ENCODE measurements around the gene BTAF1. TPM values are rescaled to one million over a fixed set of nuclear protein-coding genes. Genes with fewer than 3 reads are reported as not detected.

The BTAF1 gene
- total RNA-seq (ENCODE audit: unreplicated experiment): 30.0 TPM
- long read RNA-seq, partial matches to known transcripts: 2 of 5 reads
- long read RNA-seq, other reads (novel, unspliced or antisense): 3 of 5 reads

DNA sequence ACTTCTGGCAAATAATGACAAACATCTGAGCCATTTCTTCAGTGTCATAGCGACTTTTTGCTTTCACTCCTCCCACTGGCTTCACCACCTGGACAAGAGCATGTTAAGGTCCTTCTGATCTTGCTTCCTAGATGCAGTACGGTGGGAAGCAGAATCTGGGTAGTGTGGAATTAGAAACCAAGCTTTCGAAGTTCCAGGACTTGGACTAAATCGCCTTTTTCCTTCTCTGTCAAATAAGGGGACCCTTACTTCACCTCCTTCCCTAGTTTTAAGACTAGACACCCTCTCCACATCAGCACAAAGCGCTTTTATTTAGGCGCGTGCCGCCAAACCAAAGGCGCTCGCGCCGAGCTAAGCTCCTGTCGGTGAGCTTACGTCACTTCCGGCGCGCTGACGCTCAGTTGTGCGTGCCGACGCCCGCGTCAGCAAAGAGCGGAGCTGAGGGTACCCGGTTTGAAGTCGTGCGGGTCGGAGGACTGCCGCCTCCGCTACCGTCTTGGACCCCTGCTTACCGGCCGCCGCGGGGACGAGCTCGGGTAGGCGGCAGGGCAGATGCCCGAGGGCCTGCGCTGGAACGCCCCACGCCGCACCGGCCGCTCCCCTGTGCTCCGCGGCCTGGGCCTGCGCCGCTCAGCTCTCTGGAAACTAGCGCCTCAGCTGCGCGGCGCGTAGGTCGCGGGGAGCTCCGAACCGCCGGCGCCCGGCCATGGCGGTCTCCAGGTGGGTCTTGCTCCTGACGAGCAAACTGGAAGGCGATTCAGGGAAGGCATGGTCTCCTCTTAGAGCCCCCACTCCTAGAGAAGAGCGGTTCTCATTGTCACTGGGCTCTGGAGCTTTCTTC lies at the start of gene BTAF1:
BTAF1 (plus strand) TSS at position 400 of the 841 bp plus-strand sequence; CDS start at position 707, 307 bp downstream.
- no peaks in the 10 kb centered on the region for H3K9me3 Mint-ChIP-seq (ENCODE audit: unreplicated experiment)
- TF ChIP-seq, protein P1, sequence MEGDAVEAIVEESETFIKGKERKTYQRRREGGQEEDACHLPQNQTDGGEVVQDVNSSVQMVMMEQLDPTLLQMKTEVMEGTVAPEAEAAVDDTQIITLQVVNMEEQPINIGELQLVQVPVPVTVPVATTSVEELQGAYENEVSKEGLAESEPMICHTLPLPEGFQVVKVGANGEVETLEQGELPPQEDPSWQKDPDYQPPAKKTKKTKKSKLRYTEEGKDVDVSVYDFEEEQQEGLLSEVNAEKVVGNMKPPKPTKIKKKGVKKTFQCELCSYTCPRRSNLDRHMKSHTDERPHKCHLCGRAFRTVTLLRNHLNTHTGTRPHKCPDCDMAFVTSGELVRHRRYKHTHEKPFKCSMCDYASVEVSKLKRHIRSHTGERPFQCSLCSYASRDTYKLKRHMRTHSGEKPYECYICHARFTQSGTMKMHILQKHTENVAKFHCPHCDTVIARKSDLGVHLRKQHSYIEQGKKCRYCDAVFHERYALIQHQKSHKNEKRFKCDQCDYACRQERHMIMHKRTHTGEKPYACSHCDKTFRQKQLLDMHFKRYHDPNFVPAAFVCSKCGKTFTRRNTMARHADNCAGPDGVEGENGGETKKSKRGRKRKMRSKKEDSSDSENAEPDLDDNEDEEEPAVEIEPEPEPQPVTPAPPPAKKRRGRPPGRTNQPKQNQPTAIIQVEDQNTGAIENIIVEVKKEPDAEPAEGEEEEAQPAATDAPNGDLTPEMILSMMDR (IDR thresholded peaks at IDR 0.05; ENCODE audit: unreplicated experiment): no peak
- peaks cover 4% of the 10 kb centered on the region for H3K36me3 Mint-ChIP-seq (ENCODE audit: low read depth, unreplicated experiment)
- H3K27me3 Mint-ChIP-seq (ENCODE audit: unreplicated experiment): peaks cover 4% of the 10 kb centered on the region
- H3K27ac Mint-ChIP-seq (ENCODE audit: unreplicated experiment): peak within 1 kb of the TSS; percentile 92
- H3K4me1 Mint-ChIP-seq (ENCODE audit: unreplicated experiment): peaks cover 21% of the 10 kb centered on the region
- H3K4me3 Mint-ChIP-seq (ENCODE audit: unreplicated experiment): peak within 1 kb of the TSS; percentile 96
- peak; percentile 76 for DNase-seq (ENCODE audit: low spot score)

DNA sequence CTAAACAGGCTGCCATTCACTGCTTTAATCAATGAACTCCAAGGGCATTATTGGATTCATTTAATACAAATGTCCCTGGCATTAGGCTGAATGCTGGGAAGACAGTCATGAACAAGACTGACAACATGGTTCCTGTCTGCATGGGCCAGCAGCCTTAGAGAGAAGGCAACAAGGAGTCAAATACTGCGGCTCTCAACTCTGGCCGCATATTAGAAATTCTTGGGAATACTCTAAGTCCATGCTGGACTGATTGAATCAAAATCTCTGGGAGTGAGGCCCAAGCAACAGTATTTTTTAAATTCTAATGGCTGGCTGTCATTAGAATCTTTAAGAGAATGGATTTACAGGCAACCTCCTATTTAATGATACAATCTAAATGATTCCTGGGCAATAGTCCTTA lies 48.4 kb upstream of the BTAF1 start:
- Mint-ChIP-seq H3K36me3 (ENCODE audit: low read depth, unreplicated experiment) (no peaks in the 10 kb centered on the region), H3K27ac (ENCODE audit: unreplicated experiment) (no peak overlapping the region), H3K9me3 (ENCODE audit: unreplicated experiment) (no peaks in the 10 kb centered on the region), H3K27me3 (ENCODE audit: unreplicated experiment) (peaks cover 1% of the 10 kb centered on the region), H3K4me1 (ENCODE audit: unreplicated experiment) (peaks cover 3% of the 10 kb centered on the region), H3K4me3 (ENCODE audit: unreplicated experiment) (no peak overlapping the region)
- TF ChIP-seq, protein P1 (IDR thresholded peaks at IDR 0.05; ENCODE audit: unreplicated experiment): no peak
- no peak for DNase-seq (ENCODE audit: low spot score)

GRCh38 chr10:91875779-91876178 lies 47.8 kb upstream of the BTAF1 start:
- peaks cover 5% of the 10 kb centered on the region for H3K4me1 Mint-ChIP-seq (ENCODE audit: unreplicated experiment)
- DNase-seq (ENCODE audit: low spot score): no peak
- H3K27ac Mint-ChIP-seq (ENCODE audit: unreplicated experiment): no peak overlapping the region
- peaks cover 1% of the 10 kb centered on the region for H3K27me3 Mint-ChIP-seq (ENCODE audit: unreplicated experiment)
- H3K9me3 Mint-ChIP-seq (ENCODE audit: unreplicated experiment): no peaks in the 10 kb centered on the region
- no peak overlapping the region for H3K4me3 Mint-ChIP-seq (ENCODE audit: unreplicated experiment)
- no peaks in the 10 kb centered on the region for H3K36me3 Mint-ChIP-seq (ENCODE audit: low read depth, unreplicated experiment)
- TF ChIP-seq, protein P1 (IDR thresholded peaks at IDR 0.05; ENCODE audit: unreplicated experiment): no peak

DNA sequence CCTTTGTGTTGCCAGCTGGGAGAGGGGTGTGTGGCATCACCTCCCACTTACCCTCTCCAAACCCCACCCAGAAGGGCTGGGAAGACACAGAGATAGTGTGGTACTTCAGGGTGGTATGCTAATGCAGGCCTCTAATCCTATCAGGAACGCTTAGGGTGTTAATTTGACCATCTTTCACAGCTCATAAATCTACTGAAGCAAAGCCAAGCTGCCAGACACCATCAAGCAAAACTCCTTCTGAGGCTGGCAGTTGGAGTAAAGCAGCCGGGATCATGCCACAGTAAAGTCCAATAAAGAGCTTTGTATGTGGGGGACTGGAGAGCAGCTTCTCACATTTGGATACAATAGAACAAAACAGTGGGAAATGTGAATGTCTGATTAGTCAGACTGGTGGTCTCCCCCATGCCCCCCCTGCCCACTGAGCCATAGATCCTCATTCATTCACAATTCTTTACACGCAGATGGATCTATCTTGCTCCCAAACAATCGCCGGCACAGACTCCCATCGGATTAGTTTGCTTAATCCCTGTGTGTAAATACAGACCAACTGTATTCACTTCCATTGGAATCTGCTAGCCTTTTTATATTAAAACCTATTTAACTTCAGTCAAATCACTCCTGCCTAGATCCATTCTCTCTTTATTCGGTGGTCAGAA lies 43.9 kb upstream of the BTAF1 start:
- DNase-seq (ENCODE audit: low spot score): no peak
- Mint-ChIP-seq H3K4me1 (ENCODE audit: unreplicated experiment) (peaks cover 12% of the 10 kb centered on the region), H3K9me3 (ENCODE audit: unreplicated experiment) (no peaks in the 10 kb centered on the region), H3K27me3 (ENCODE audit: unreplicated experiment) (peaks cover 1% of the 10 kb centered on the region), H3K36me3 (ENCODE audit: low read depth, unreplicated experiment) (no peaks in the 10 kb centered on the region), H3K4me3 (ENCODE audit: unreplicated experiment) (no peak overlapping the region), H3K27ac (ENCODE audit: unreplicated experiment) (no peak overlapping the region)
- TF ChIP-seq, protein P1 (IDR thresholded peaks at IDR 0.05; ENCODE audit: unreplicated experiment): no peak
